Neural progenitor cell (in vitro differentiated cells): ENCODE measurements around the gene CD200R1. TPM values are rescaled to one million over a fixed set of nuclear protein-coding genes. Genes with fewer than 3 reads are reported as not detected.
A peak's percentile ranks its signal among the peaks of the same experiment; 100 is the strongest.

Source experiments
- DNase-seq: peaks from one replicate; pipeline ENCODE4 v3.0.0-alpha.2; 2016; ENCODE audit warnings: low spot score
- H2AFZ ChIP-seq: fragments of 200-600 bp; sonication (generic); replicated peaks from 2 replicates; pipeline ENCODE4 v1.6.1; 2016; ENCODE audit warnings: antibody characterized with exemption
- H3F3A ChIP-seq: fragments of 200-600 bp; sonication (generic); 2 replicates; pipeline ENCODE4 v1.6.1; 2016; ENCODE audit warnings: antibody characterized with exemption, low read depth
- H3K27ac ChIP-seq: fragments of 200-600 bp; sonication (generic); 2 replicates; pipeline ENCODE4 v1.5.1; 2016; ENCODE audit warnings: mild to moderate bottlenecking
- H3K27me3 ChIP-seq: fragments of 200-600 bp; sonication (generic); 2 replicates; pipeline ENCODE4 v1.6.1; 2016; ENCODE audit warnings: mild to moderate bottlenecking, moderate library complexity
- H3K36me3 ChIP-seq: fragments of 200-600 bp; sonication (generic); 2 replicates; pipeline ENCODE4 v1.5.1; 2016
- H3K4me1 ChIP-seq: fragments of 200-600 bp; sonication (generic); 2 replicates; pipeline ENCODE4 v1.6.1; 2016; ENCODE audit warnings: mixed run types
- H3K4me2 ChIP-seq: fragments of 200-600 bp; sonication (generic); 2 replicates; pipeline ENCODE4 v1.6.1; 2016
- H3K4me3 ChIP-seq: fragments of 200-600 bp; sonication (generic); 2 replicates; pipeline ENCODE4 v1.5.1; 2016
- H3K79me2 ChIP-seq: fragments of 200-600 bp; sonication (generic); 2 replicates; pipeline ENCODE4 v1.6.1; 2016; ENCODE audit warnings: low read depth
- H3K9ac ChIP-seq: fragments of 200-600 bp; sonication (generic); 2 replicates; pipeline ENCODE4 v1.6.1; 2016
- H3K9me3 ChIP-seq: fragments of 200-600 bp; sonication (generic); 2 replicates; pipeline ENCODE4 v1.5.1; 2016; ENCODE audit warnings: low read depth
- H4K20me1 ChIP-seq: fragments of 200-600 bp; sonication (generic); 2 replicates; pipeline ENCODE4 v1.6.1; 2016; ENCODE audit warnings: low read depth
- H3K27ac Mint-ChIP-seq: 3 replicates; pipeline ENCODE4 v1.8.0; 2021; ENCODE audit warnings: mixed read lengths
- H3K27me3 Mint-ChIP-seq: 2 replicates; pipeline ENCODE4 v1.8.0; 2022; ENCODE audit warnings: low read depth, mild to moderate bottlenecking, inconsistent platforms, moderate library complexity, mixed read lengths; ENCODE audit not compliant: insufficient read depth
- H3K36me3 Mint-ChIP-seq: 3 replicates; pipeline ENCODE4 v1.8.0; 2021; ENCODE audit warnings: mixed read lengths
- H3K4me1 Mint-ChIP-seq: 3 replicates; pipeline ENCODE4 v1.8.0; 2021; ENCODE audit warnings: mixed read lengths
- H3K4me3 Mint-ChIP-seq: 3 replicates; pipeline ENCODE4 v1.8.0; 2021; ENCODE audit warnings: mild to moderate bottlenecking, moderate library complexity, mixed read lengths
- H3K9me3 Mint-ChIP-seq: 3 replicates; pipeline ENCODE4 v1.8.0; 2020; ENCODE audit warnings: mixed read lengths
- CTCF ChIP-seq: fragments of 200-600 bp; sonication (generic); IDR thresholded peaks from 2 replicates; pipeline ENCODE4 v1.5.1; 2017; ENCODE audit warnings: antibody characterized with exemption, mild to moderate bottlenecking
- EZH2 ChIP-seq: fragments of 200-600 bp; sonication (generic); IDR thresholded peaks from 2 replicates; pipeline ENCODE4 v1.6.1; 2017; ENCODE audit warnings: antibody characterized with exemption, mild to moderate bottlenecking, moderate library complexity
- EZH2phosphoT487 ChIP-seq: fragments of 200-600 bp; sonication (generic); IDR thresholded peaks from 2 replicates; pipeline ENCODE4 v1.6.1; 2017; ENCODE audit warnings: antibody characterized with exemption
- total RNA-seq: library from RNA; depleted of rRNA; stranded (reverse); fragments of >200 nt; gene quantifications from 2 replicates; pipeline ENCODE4 v1.2.3, GENCODE V29; 2015; ENCODE audit warnings: low replicate concordance

Gene CD200R1
- total RNA-seq, 1 donor from 2014 or later: not detected

GRCh38 chr3:112982710-112983109 lies 7.8 kb upstream of the CD200R1 start:
- no peak for DNase-seq
- Mint-ChIP-seq H3K27ac (no peak overlapping the region), H3K9me3 (no peaks in the 10 kb centered on the region), H3K27me3 (no peaks in the 10 kb centered on the region), H3K4me3 (no peak overlapping the region), H3K36me3 (no peaks in the 10 kb centered on the region), H3K4me1 (no peaks in the 10 kb centered on the region)
- Histone ChIP-seq H4K20me1 (no peaks in the 10 kb centered on the region), H3K4me1 (no peaks in the 10 kb centered on the region), H3K27me3 (no peaks in the 10 kb centered on the region), H3K79me2 (no peaks in the 10 kb centered on the region), H3K9ac (no peak overlapping the region), H3K27ac (no peak overlapping the region), H3K36me3 (no peaks in the 10 kb centered on the region), H3K4me3 (no peak overlapping the region), H3K4me2 (no peak overlapping the region), H3K9me3 (no peaks in the 10 kb centered on the region), H3F3A (peaks cover 4% of the 10 kb centered on the region), H2AFZ (no peak overlapping the region)
- TF ChIP-seq EZH2 (no peak), CTCF (no peak), EZH2phosphoT487 (no peak)

- H3K9me3 ChIP-seq: no peaks in the 10 kb centered on the region
- Mint-ChIP-seq H3K4me3 (no peak overlapping the region), H3K27me3 (peaks cover 4% of the 10 kb centered on the region), H3K9me3 (no peaks in the 10 kb centered on the region), H3K27ac (no peak overlapping the region), H3K36me3 (no peaks in the 10 kb centered on the region), H3K4me1 (no peaks in the 10 kb centered on the region)
- H3K4me1 ChIP-seq: no peaks in the 10 kb centered on the region
- TF ChIP-seq CTCF (no peak), EZH2phosphoT487 (no peak), EZH2 (no peak)
- no peak overlapping the region for H3K4me2 ChIP-seq
- DNase-seq: no peak
- H3K27me3 ChIP-seq: no peaks in the 10 kb centered on the region
- H3K79me2 ChIP-seq: no peaks in the 10 kb centered on the region
- H3K27ac ChIP-seq: no peak overlapping the region
- H4K20me1 ChIP-seq: no peaks in the 10 kb centered on the region
- no peaks in the 10 kb centered on the region for H3K36me3 ChIP-seq
- no peak overlapping the region for H2AFZ ChIP-seq
- H3K9ac ChIP-seq: no peak overlapping the region
- H3F3A ChIP-seq: peaks cover 4% of the 10 kb centered on the region
- no peak overlapping the region for H3K4me3 ChIP-seq
Observed at GRCh38 chr3:112980080-112980479, 5.2 kb upstream of the CD200R1 start.

GRCh38 chr3:112979244-112979832 lies 4.4 kb upstream of the CD200R1 start:
- H2AFZ ChIP-seq: no peak overlapping the region
- DNase-seq: peak; percentile 51
- no peaks in the 10 kb centered on the region for H3K36me3 Mint-ChIP-seq
- no peaks in the 10 kb centered on the region for H3K9me3 ChIP-seq
- no peaks in the 10 kb centered on the region for H3K79me2 ChIP-seq
- peaks cover 4% of the 10 kb centered on the region for H3F3A ChIP-seq
- H3K27ac Mint-ChIP-seq: no peak overlapping the region
- H3K9me3 Mint-ChIP-seq: no peaks in the 10 kb centered on the region
- no peaks in the 10 kb centered on the region for H3K4me1 Mint-ChIP-seq
- peaks cover 4% of the 10 kb centered on the region for H3K27me3 Mint-ChIP-seq
- no peak overlapping the region for H3K4me3 ChIP-seq
- H3K4me1 ChIP-seq: no peaks in the 10 kb centered on the region
- H3K9ac ChIP-seq: no peak overlapping the region
- H3K4me2 ChIP-seq: no peak overlapping the region
- no peaks in the 10 kb centered on the region for H3K36me3 ChIP-seq
- no peaks in the 10 kb centered on the region for H4K20me1 ChIP-seq
- H3K27me3 ChIP-seq: no peaks in the 10 kb centered on the region
- no peak overlapping the region for H3K27ac ChIP-seq
- TF ChIP-seq CTCF (peak; percentile 92), EZH2phosphoT487 (no peak), EZH2 (no peak)
- H3K4me3 Mint-ChIP-seq: no peak overlapping the region
